Upper lobe of right lung (tissue), 1 donor: Measurements from ENCODE around the gene PTPRK. TPM values are rescaled to one million over a fixed set of nuclear protein-coding genes. Genes with fewer than 3 reads are reported as not detected.

Experiments used
- ATAC-seq: fragments of 200-7000 bp; cut with Tn5 transposase; one replicate; pipeline ENCODE4 v1.9.1; 2020; ENCODE audit warnings: mild to moderate bottlenecking, moderate library complexity
- DNase-seq: peaks from one replicate; pipeline ENCODE4 v3.0.0-alpha.2; 2020
- H3K27ac ChIP-seq: fragments of 200-600 bp; one replicate; pipeline ENCODE4 v1.8.0; 2022
- H3K27me3 ChIP-seq: fragments of 200-600 bp; one replicate; pipeline ENCODE4 v1.8.0; 2022; ENCODE audit warnings: mild to moderate bottlenecking
- H3K36me3 ChIP-seq: fragments of 200-600 bp; one replicate; pipeline ENCODE4 v1.8.0; 2022
- H3K4me1 ChIP-seq: fragments of 200-600 bp; one replicate; pipeline ENCODE4 v1.8.0; 2022
- H3K4me3 ChIP-seq: fragments of 200-600 bp; one replicate; pipeline ENCODE4 v1.8.0; 2022; ENCODE audit warnings: mild to moderate bottlenecking
- H3K9me3 ChIP-seq: fragments of 200-600 bp; one replicate; pipeline ENCODE4 v1.8.0; 2022
- intact Hi-C: fragments of 100-400 bp; cut with DNase I; formaldehyde crosslinking; loops from one replicate; pipeline ENCODE4 v1.11.0; 2022
- total RNA-seq: library from RNA; stranded (reverse); fragmentation: NEBNext Ultra II Directional; extraction: Animal tissue kit (Norgen Biotek cat#: 25700); gene quantifications from one replicate; pipeline ENCODE4 v1.2.1, GENCODE V29; 2021
- TF ChIP-seq, protein P1 (sequence below): fragments of 200-600 bp; IDR thresholded peaks from one replicate; pipeline ENCODE4 v1.8.0; 2022; ENCODE audit warnings: antibody characterized with exemption
- donor health status: DM: no; HTN: yes; CAD: no; lungs with severe emphysema.

PTPRK gene
- total RNA-seq, 1 donor from 2014 or later = 64.6 TPM

DNA sequence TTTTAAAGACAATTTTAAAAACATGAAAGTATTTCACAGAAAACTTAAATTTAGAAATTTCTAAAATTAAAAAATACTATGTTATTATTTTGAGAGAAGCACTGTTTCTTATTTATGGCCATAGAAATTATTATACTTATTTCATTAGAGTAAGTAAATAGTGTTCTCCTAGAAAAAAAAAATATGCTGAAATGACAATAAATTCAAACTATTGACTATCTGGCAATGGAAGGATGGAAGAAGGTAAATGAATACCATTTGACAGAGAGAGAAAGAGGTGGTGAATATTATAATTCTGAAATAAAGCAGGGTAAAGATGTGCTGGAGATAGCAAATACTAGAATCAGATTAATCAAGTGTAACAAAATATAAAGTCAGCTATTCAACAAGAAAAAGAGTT lies 294.8 kb downstream of the PTPRK start:
- no peaks in the 10 kb centered on the region for H3K4me1 ChIP-seq
- TF ChIP-seq, protein P1, sequence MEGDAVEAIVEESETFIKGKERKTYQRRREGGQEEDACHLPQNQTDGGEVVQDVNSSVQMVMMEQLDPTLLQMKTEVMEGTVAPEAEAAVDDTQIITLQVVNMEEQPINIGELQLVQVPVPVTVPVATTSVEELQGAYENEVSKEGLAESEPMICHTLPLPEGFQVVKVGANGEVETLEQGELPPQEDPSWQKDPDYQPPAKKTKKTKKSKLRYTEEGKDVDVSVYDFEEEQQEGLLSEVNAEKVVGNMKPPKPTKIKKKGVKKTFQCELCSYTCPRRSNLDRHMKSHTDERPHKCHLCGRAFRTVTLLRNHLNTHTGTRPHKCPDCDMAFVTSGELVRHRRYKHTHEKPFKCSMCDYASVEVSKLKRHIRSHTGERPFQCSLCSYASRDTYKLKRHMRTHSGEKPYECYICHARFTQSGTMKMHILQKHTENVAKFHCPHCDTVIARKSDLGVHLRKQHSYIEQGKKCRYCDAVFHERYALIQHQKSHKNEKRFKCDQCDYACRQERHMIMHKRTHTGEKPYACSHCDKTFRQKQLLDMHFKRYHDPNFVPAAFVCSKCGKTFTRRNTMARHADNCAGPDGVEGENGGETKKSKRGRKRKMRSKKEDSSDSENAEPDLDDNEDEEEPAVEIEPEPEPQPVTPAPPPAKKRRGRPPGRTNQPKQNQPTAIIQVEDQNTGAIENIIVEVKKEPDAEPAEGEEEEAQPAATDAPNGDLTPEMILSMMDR = no peak
- DNase-seq (no peak), ATAC-seq (no peak)
- H3K27me3 ChIP-seq = no peaks in the 10 kb centered on the region
- no peak overlapping the region for H3K27ac ChIP-seq
- no peaks in the 10 kb centered on the region for H3K9me3 ChIP-seq
- intact Hi-C loops = no loop called here
- H3K4me3 ChIP-seq = no peak overlapping the region
- no peaks in the 10 kb centered on the region for H3K36me3 ChIP-seq

DNA sequence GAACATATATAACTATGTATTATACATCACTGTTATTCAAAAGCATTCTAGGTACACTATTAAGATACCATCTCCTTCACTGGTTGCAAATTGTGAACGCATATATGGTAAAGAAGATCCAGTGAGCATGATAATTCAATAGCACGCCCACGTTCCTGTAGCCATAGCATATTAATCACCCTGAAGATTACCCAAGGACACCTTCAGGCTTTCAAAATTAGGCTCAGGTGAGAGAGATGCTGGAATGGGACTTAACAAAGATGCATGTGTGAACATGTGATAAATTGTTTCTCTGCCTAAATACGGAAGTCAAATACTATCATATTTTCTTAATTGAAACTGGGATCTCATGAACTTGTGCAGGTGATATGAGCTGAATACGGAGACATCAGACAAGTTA lies 303.5 kb downstream of the PTPRK start:
- Histone ChIP-seq H3K9me3 (no peaks in the 10 kb centered on the region), H3K27me3 (no peaks in the 10 kb centered on the region), H3K36me3 (no peaks in the 10 kb centered on the region), H3K27ac (no peak overlapping the region), H3K4me1 (no peaks in the 10 kb centered on the region), H3K4me3 (no peak overlapping the region)
- TF ChIP-seq, protein P1 = no peak
- ATAC-seq (no peak), DNase-seq (no peak)
- intact Hi-C loops = no loop called here

DNA sequence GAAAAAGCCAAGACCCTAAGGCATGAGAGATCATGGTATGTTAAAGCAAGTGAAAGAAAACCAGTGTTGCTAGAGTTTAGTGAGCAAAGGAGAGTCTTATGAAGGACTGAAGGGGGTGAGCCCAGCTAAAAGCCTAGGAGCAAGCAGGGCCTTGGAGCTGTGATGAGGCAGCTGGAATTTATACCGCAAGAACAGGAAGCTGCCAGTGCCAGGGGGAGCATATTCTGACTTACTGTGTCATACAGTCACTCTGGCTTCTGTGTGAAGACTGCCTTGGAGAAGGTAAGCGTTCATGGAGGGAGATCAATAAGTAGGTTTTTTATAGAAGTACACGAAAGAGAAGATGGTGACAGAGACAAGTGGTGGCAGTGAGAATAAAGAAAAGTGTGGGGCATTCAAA lies 310.6 kb downstream of the PTPRK start:
- Histone ChIP-seq H3K27ac (no peak overlapping the region), H3K27me3 (no peaks in the 10 kb centered on the region), H3K9me3 (no peaks in the 10 kb centered on the region), H3K4me3 (no peak overlapping the region), H3K36me3 (no peaks in the 10 kb centered on the region), H3K4me1 (no peaks in the 10 kb centered on the region)
- TF ChIP-seq, protein P1 = no peak
- intact Hi-C loops = no loop called here
- DNase-seq = no peak
- no peak for ATAC-seq

DNA sequence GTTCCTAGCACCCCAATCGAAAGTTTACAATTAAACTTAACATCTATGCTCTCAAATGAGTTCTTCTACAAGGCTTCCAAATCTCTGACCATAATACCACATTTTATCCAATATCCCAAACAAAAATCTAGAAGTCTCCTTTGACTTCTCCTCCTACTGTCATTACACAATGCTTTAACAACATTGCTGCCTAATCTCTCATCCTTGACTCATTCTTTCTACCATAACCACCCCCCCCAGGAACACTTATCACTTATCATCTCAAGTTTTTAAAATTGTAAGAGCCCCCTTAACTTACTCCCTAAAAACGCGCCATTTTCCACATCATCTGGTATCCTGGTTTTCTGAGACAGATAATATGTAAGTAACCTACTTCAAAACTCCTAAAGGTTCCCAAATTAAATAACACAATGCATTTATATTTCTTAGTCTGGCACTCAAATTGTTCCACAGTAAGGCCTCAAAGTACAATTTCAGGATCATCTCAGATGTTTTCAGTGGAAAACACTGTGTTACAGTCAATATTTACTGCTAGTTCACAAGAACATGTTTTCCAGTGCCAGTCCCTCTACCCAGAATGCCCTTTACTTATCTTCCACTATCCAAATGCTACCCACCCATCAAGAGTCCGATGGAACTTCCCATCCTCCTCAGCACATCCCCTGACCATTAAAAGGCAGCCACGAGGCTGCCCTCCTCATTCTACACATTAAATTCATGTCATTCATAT lies 311.4 kb downstream of the PTPRK start:
- intact Hi-C loops = no loop called here
- H3K4me3 ChIP-seq = no peak overlapping the region
- DNase-seq = no peak
- no peak for ATAC-seq
- H3K36me3 ChIP-seq = no peaks in the 10 kb centered on the region
- TF ChIP-seq, protein P1 = no peak
- H3K27ac ChIP-seq = no peak overlapping the region
- no peaks in the 10 kb centered on the region for H3K27me3 ChIP-seq
- no peaks in the 10 kb centered on the region for H3K9me3 ChIP-seq
- H3K4me1 ChIP-seq = no peaks in the 10 kb centered on the region

DNA sequence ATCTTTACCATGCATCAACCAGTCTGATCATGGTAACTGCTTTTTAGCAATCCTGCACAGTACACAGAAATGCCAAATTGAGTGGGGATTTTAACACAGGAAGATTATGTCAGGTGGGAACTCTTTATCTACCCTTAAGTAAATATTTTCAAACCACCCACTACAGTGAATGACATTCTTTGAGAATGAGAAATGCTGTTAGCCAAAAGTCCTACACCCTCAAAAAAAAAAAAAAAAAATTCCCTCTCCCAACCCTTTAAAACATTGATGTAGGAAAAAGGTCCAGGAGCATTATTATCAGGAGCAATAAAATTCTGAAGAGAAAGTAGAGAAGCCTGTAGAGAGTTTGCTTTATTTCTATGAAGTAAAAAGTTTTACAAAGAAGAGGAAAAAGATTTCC lies 312.3 kb downstream of the PTPRK start:
- H3K27ac ChIP-seq = no peak overlapping the region
- TF ChIP-seq, protein P1 = no peak
- H3K36me3 ChIP-seq = no peaks in the 10 kb centered on the region
- no peaks in the 10 kb centered on the region for H3K9me3 ChIP-seq
- ATAC-seq = peak; percentile 62
- no peak overlapping the region for H3K4me3 ChIP-seq
- H3K4me1 ChIP-seq = no peaks in the 10 kb centered on the region
- no peak for DNase-seq
- intact Hi-C loops = no loop called here
- no peaks in the 10 kb centered on the region for H3K27me3 ChIP-seq
